ENCODE measurements around the gene C6orf52. TPM values are rescaled to one million over a fixed set of nuclear protein-coding genes. Genes with fewer than 3 reads are reported as not detected.
"Not testable (repeated sequence)": the region's sequence is repeated elsewhere in the genome, so short reads cannot be mapped to it uniquely, and the experiment has no call there.

The C6orf52 gene
- total RNA-seq, 1 donor from 2014 or later: 0.82 TPM

DNA sequence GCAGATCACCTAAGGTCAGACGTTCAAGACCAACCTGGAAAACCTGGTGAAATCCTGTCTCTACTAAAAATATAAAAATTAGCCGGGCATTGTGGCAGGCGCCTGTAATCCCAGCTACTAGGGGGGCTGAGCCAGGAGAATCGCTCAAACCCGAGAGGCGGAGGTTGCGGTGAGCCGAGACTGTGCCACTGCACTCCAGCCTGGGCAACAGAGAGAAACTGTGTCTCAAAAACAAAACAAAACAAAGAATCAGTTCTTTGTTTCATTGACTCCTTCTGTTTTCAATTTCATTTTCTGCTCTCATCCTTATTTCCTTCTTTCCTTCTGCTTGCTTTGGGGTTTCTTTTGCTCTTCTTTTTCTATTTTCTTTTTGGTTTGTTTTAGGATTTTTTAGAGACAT lies 19.5 kb upstream of the C6orf52 start:
- no peak for DNase-seq (ENCODE audit: low spot score in 2 of 2)
- no peak for FAIRE-seq

DNA sequence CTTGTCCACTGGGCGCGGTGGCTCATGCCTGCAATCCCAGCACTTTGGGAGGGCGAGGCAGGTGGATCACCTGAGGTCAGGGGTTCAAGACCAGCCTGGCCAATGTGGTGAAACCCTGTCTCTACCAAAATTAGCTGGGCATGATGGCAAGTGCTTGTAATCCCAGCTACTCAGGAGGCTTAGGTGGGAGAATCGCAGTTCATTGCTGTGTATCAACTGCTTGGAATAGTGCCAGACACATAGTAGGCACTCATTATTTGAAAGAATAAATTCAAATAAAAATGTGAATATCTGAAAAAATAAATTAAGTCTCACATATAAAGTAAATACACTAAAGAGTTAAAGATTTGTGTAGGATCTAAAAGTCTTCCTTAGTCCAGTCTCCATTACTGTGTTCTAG lies 2.2 kb upstream of the C6orf52 start:
- DNase-seq (ENCODE audit: low spot score in 2 of 2): no peak
- no peak for FAIRE-seq

DNA sequence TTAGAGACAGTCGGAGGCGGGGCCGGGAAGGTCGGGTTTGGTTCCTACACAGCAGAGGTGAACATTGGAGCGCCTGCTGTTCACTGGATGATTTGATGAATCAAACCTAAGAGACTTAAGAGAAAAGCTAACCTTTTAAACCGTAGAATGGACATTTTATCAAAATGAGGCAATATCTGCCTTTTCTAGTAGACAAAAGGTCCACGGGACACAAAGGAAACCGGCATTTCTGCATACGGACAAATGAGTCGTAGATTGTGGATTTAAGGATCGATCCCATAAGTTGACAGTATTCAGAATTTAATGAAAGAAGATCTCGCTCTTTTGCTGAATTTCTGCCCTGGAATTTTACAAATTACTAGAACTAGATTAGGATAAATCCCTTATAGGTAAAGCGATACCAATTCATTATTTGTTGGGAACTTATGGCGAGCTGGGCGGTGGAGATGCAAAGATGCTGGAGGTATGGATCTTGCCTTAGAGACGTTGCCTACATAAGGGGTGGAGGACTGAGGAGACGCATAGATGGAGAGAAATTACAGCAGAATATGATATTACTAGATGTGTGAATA lies 756 bp upstream of the C6orf52 start:
- FAIRE-seq (no peak), DNase-seq (ENCODE audit: low spot score in 2 of 2) (peak in 1 of 2 donors; percentile 9)

DNA sequence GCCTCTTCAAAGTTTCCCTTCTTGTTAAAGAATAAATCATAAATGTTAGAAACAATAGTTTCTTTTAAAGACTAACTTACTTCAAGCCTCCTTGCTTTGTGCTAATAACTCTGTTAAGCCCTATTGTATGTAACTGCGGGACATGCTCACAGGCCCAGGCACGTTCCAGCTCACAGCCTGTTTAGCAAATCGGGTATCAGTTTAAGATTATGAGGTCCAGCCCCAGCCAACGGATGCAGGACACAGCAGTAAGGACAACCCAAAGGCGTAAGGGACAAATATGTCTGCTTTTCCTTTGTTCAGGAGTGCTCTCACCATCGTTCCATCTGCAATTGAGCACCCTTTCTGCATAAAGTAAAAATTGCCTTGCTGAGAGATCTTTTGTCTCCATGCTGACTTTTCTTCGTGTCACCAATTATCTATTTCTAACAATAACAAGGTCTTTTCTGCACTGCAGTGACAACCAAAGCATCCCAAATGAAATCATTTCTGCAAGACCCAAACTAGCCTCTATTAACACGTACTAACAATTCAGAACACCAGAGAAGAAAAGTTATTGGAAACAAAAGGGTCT lies 1.4 kb downstream of the C6orf52 start:
- FAIRE-seq: no peak
- no peak for DNase-seq (ENCODE audit: low spot score in 2 of 2)

DNA sequence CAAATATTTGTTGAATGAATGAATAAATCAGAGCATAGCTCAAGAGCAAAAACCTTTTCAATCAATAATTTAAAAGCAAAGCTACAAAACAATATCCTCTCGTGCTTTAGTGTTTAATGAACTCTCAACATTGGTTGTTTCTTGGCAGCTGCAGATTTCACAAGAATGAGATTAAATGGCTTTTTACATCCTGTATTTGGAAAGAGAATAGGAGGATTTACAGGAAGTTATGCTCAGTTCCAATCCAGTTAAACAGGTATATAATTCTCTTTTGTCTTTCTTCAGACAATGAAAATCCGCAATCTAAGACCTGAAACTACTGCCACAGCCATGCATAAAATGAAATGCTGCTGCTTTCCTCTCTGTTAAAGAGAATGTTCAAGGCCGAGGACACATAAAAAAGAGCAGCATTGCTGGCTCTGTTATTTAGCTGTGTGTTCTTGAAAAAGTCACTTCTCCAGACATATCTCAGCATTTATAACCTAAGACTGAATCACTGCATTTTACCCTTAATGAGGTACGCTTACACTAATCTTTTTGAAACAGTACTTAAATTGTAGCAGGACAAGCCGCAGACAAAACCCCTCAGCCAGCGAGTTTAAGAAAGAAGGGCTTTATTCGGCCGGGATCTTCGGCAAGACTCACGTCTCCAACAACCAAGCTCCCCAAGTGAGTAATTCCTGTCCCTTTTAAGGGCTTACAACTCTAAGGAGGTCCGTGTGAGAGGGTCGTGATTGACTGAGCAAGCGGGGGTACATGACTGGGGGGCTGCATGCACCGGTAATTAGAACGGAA lies 3.6 kb downstream of the C6orf52 start:
- FAIRE-seq: no peak
- no peak for DNase-seq (ENCODE audit: low spot score in 2 of 2)

DNA sequence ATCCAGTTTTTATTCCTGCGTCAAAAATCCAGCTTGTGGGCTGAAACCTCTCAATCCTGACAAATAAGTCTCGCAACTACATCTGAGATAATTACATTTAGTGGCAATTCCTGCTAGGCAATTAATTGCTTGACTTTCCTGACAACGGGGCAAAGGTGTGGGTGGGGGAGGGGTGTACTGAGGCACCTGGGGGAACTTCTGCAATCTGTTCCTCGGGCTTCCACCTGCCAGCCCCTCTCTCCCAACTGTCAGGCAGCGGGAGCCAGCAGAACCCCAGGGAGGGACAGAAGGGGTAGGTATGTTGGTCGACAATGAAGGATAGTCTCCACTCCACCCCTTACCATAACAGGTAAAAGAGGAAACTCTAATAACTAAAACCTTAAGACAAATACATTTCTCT lies 6.8 kb downstream of the C6orf52 start:
- no peak for DNase-seq (ENCODE audit: low spot score in 2 of 2)
- no peak for FAIRE-seq

DNA sequence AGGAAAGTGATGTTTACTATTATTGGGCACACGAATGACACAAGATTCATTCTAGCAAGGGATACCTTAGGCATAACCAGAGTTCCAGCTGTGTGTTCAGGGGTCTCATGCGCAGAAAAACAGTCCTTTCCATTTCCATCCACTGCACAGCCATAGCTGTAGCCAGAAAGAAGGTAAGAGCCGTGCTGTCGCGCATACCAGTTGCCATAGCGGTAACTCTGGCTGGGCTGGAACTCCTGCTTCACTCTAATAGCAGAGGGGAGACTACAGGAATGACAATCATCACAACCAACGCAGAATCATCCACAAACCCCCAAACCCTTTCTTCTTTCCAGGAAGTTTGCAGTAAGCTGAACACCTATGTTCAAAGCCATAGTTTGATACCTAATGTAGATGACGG lies 7.5 kb downstream of the C6orf52 start:
- FAIRE-seq (no peak), DNase-seq (ENCODE audit: low spot score in 2 of 2) (no peak)

DNA sequence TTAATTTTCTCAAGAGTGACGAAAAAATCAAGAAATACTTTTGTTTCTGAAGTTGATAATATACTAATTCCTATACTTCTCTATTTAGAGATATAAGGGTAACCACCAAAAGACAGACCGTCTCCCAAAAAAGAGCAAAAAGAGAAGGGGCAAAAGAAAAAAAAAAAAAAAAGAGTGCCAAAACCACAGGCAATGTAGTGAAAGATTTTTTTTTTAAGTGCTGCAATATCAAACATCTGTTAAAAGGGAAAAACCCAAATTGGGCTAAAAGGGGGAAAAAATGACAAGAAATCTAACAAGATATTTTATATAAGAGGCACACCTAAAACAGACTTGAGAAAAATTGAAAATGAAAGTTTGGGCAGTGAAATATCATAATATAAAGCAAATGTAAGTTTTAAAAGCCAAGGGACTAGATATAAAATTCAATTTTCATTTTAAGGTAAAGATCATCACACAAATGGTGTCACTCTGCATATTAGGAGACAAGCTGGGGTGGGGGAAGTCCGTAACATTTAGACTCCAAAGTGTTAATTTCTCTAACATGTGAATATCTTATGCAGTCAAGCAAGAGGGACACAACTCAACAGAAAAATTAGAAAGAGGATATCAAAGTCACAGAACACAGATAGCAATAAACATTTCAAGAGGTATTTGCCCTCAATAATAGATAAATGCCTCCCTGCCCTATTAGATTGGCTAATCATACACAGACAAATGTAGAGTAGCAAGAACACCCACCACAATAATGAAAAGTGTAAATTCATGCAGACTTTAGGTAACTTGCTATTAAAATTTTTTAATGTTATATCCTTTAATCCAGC lies 9.1 kb downstream of the C6orf52 start:
- no peak for FAIRE-seq

DNA sequence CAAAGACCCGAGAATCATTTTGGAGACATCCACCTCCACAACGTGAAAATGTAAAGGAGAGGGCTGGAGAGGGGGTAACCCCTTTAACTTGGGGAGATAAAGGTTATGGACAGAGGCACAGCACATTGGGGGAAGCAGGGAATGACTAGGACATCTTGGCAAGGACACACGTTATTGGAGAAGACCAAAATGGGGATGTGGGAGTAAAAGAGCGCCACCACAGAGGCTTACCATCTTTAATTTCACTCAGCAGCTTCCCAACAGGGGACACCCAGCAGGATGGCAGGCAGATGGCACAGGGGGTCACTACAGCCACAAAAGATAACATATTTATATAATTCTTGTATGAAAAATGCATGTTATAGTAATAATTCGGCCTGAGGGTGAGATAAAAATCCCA lies 9.8 kb downstream of the C6orf52 start:
- FAIRE-seq (no peak), DNase-seq (ENCODE audit: low spot score in 2 of 2) (no peak)

More for the DNA sequence above, 9.1 kb downstream of the C6orf52 start:
- no peak for DNase-seq (ENCODE audit: low spot score in 2 of 2)

DNA sequence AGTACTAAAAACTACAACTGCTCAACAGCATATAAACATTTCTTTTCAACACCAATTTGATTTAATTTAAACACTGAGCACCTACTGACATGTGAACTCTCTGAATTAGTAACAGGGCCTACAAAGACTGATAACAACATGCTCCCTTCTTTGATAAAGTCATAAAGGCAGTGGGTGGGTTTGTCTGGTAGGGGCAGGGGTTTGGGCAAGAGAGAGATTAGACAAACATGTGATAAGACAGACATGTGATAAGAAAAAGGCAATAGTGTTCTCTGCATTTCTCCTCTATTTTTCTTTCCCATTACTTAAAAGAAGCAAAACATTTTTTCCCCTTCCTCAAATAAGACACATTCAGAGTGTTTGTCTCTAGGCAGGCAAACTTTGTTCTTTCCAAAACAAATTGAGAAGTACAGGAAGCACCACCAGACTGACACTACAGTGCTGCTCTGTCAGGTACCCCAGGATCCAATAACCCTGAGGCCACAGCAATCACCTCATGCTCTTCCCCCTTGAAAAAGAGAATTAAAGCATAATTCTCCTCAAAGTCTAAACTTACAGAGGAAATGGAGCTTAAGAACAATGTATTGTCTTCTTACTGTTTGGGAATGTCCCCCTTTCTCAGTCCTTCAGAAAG lies 11.9 kb downstream of the C6orf52 start:
- FAIRE-seq (no peak), DNase-seq (ENCODE audit: low spot score in 2 of 2) (no peak)

DNA sequence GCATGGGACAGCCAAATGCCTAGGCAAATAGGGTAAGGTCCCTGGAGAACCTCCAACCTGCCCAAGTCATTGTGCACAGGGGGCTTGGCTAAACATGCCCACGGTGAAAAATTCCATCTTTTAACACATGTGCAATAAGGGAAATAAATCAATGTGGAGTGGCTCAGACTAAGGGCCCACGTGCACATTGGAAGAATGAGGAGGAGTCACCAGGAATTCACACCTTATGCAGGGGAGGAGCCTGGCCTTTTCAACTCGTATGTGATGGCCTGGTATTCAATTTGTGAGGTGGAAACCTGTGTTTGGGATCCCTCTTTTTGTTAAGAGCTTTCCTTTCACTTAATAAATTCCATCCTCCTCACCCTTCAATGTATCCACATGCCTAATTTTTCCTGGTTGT lies 12.6 kb downstream of the C6orf52 start:
- no peak for DNase-seq (ENCODE audit: low spot score in 2 of 2)
- no peak for FAIRE-seq

DNA sequence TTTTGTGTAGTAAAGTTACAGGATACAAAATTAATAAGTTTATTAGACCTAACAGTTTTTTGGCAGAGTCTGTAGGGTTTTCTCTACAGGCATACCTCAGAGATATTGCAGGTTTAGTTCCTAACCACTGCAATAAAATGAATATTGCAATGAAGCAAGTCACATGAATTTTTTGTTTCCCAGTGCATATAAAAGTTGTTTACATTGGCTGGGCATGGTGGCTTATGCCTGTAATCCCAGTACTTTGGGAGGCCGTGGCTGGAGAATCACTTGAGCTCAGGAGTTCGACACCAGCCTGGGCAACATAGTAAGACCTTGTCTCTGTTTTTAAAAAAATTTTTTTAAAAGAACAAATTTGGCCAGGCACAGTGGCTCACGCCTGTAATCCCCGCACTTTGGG lies 16.0 kb downstream of the C6orf52 start:
- no peak for DNase-seq (ENCODE audit: low spot score in 2 of 2)
- FAIRE-seq: no peak

DNA sequence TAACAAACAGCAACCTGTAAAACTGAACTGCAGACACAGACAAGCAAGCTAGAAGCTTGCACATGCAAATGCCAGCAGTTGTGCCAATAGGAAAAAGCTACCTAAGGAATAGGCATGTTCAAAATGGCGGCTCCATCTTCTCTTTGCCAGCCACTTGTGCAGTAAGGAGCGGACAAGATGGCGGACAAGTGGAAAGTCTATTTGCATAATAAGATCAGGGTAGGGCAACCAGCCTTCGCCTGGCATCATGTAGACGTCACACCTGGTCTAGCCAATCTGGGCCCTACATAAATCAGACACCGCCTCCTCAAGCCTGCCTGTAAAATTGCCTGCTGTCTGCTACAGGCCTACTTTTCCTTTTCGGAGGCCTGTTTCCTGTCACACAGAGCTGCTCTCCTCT lies 18.0 kb downstream of the C6orf52 start:
- no peak for DNase-seq (ENCODE audit: low spot score in 2 of 2)
- no peak for FAIRE-seq

DNA sequence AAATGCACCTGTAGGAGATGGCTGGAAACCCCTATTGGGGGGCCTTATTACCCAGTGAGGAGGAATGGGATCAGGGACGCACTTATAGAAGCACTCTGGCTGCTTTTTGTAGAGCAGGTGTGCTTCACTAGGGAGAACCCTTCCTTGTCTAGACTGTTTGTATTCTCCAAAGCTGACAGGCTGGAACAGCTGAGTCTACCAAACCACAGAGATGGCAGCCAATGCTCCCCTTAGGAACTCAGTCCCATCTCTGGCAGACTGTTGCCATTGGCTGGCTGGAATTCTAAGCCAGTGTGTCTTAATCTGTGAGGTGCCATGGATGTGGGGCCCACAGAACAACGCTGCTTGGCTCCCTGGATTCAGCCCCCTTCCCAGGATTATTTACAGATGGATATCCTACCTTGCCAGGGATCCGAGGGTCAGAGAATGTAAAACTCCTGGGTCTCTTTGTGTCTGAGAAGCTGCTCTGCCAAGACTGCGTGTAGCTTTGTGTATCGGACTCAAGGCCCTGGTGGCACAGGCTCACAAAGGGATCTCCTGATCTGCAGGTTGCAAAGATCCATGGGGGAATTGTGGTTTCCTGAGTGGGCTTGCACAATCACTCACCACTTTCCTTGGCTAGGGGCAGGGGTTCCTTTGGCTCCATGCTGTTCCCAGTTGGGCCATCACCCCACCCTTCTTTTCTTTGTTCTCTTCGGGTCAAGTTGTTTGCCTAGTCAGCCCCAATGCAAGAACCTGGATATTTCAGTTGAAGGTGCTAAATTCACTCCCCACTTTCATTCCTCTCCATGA lies 26.1 kb downstream of the C6orf52 start:
- no peak for FAIRE-seq

DNA sequence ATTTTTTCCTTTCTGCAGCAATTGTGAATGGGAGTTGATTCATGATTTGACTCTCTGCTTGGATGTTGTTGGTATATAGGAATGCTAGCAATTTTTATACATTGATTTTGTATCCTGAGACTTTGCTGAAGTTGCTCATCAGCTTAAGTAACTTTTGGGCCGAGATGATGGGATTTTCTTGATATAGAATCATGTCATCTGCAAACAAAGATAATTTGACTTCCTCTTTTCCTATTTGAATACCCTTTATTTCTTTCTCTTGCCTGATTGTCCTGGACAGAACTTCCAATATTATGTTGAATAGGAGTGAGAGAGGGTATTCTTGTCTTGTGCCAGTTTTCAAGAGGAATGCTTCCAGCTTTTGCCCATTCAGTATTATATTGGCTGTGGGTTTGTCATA lies 28.8 kb downstream of the C6orf52 start:
- not testable (repeated sequence) for FAIRE-seq; DNase-seq (ENCODE audit: low spot score in 2 of 2)

More for the DNA sequence above, 26.1 kb downstream of the C6orf52 start:
- no peak for DNase-seq (ENCODE audit: low spot score in 2 of 2)

DNA sequence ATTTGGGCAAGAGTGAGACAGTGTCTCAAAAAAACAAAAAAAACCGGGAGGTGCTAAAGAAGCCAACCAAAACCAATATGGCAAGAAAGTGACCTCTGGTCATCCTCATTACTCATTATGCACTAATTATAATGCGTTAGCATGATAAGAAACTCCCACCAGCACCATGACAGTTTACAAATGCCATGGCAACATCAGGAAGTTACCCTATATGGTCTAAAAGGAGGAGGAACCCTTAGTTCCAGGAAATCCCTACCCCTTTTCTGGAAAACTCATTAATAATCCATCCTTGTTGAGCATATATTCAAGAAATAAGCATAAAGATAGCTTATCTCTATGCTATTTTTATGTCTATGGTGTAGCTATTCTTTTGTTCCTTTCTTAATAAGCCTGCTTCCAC lies 31.7 kb downstream of the C6orf52 start:
- DNase-seq (ENCODE audit: low spot score in 2 of 2) (no peak), FAIRE-seq (no peak)

DNA sequence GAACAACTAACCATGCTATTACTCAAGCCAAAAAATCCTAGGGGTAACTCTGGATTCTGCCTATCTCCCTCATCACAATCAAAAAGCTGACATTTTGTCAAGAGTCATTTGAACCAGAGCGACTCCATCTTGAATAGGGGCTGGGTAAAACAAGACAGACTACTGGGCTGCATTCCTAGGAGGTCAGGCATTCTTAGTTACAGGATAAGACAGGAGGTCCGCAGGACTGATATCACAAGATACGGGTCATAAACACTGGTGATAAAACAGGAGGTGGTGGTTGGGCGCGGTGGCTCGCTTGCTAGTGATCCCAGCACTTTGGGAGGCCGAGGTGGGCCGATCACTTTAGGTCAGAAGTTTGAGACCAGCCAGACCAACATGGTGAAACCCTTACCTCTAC lies 32.2 kb downstream of the C6orf52 start:
- no peak for DNase-seq (ENCODE audit: low spot score in 2 of 2)
- no peak for FAIRE-seq

DNA sequence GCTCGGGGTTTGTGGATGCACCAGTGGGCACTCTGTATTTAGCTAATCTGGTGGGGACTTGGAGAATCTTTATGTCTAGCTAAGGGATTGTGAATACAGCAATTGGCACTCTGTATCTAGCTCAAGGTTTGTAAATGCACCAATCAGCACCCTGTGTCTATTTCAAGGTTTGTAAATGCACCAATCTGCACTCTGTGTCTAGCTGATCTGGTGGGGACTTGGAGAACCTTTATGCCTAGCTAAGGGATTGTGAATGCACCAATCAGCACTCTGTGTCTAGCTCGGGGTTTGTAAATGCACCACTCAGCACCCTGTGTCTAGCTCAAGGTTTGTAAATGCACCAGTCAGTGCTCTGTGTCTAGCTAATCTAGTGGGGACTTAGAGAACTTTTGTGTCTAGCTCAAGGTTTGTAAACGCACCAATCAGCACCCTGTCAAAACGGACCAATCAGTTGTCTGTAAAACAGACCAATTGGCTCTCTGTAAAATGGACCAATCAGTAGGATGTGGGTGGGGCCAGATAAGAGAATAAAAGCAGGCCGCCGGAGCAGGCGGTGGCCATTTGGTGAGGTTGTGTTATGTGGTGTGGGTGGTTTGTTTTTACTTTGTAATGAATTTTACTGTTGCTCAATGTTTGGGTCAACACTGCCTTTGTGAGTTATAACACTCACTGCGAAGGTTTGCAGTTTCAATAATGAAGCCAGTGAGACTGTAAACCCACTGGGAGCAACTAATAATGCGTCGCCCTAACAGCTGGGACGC lies 33.8 kb downstream of the C6orf52 start:
- not testable (repeated sequence) for FAIRE-seq; DNase-seq (ENCODE audit: low spot score in 2 of 2)
